Middle frontal gyrus (tissue), 1 donor: Measurements from ENCODE around the gene EFCAB5.
"Not testable (repeated sequence)": the region's sequence is repeated elsewhere in the genome, so short reads cannot be mapped to it uniquely, and the experiment has no call there.

ENCODE experiments used
- DNase-seq: peaks from one replicate; pipeline ENCODE4 v3.0.0-alpha.2; 2015; ENCODE audit warnings: low spot score; ENCODE audit errors: extremely low spot score

Gene EFCAB5

DNA sequence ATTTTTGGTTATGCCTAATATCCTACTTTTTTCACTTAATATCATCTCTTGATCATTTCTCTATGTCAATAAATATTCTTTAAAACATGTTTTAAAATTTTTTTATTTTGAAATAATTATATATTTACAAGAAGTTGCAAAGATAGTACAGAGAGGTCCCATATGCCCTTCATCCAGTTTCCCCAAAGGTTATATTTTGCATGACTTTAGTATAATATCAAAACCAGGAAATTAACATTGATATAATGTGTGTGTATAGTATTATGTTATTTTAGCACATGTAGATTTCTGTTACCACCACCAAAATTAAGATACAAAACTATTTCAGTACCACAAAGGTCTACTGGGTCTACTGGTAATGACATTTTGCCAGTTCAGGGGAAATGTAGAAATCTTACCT, 60.7 kb downstream of the EFCAB5 start:
- DNase-seq = no peak

DNA sequence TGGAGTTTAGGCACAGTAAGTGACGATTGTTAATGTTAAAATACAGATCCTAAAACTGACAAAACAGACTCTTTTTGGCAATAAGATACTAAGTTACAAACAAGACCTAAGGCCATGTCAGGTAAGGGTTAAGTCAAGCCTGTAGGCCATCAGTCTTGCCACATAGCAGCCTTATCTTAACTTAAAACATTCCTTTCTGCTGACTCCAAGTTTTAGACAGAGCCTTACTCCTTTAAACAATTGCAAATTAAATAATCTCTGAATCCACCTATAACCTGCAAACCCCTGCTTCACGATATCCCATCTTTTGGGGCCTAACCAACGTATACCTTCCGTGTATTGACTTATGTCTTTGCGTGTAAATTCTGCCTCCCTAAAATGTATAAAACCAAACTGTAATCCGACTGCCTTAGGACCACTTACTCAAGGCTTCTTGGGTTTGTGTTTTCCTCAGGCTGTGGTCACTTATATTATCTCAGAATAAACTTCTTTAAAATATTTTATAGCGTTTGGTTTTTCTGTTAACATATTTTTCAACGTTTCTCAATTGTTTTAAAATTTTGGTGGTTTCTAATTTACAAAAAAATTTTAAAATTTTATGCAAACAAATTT, 64.4 kb downstream of the EFCAB5 start:
- DNase-seq = no peak

- DNase-seq = not testable (repeated sequence)
These were observed 70.5 kb downstream of the EFCAB5 start for GRCh38 chr17:30011934-30012333.

- DNase-seq = no peak
These were observed 80.4 kb downstream of the EFCAB5 start for GRCh38 chr17:30021708-30022317.

DNA sequence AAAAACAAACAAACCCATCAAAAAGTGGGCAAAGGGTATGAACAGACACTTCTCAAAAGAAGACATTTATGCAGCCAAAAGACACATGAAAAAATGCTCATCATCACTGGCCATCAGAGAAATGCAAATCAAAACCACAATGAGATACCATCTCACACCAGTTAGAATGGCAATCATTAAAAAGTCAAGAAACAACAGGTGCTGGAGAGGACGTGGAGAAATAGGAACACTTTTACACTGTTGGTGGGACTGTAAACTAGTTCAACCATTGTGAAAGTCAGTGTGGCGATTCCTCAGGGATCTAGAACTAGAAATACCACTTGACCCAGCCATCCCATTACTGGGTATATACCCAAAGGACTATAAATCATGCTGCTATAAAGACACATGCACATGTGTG, 83.9 kb downstream of the EFCAB5 start:
- DNase-seq = not testable (repeated sequence)

DNA sequence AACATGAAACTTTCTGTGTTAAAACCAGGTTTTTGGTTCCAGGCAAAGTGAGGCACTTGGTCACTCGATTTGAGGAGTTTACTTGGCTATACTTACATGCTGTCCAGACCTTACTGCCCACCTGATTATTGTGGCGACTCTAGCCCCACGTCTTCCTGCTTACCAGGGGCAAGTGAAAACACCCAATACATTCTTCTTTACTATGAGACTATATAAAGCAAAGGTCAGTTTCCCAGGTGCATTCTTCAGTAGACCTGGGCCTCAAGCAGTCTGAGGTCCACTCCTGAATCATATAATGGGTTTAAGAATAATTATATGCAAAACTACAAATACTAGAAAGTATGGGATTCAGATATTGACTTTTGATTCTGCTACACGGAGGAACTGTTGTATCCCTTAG, 86.2 kb downstream of the EFCAB5 start:
- no peak for DNase-seq

- DNase-seq = no peak
These were observed 89.9 kb downstream of the EFCAB5 start for GRCh38 chr17:30031214-30031869.

DNA sequence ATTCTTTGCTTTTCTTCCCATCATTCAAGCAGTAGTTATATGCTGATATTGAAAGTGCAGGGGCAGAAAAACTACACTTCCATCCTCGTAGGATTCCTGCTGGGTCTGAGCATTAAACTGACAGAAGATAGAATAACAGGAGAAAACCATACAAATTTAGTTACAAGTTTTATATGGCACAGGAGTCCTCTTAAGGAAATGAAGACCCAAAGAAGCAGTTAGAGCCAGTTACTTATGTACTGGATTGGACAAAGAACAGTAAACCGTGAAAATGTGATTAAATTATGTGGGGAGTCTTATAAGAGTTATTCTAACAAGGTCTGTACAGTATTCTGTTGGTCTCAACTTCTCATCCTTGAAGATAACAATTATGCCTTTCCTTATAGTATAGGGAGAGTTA, 93.9 kb downstream of the EFCAB5 start:
- DNase-seq = no peak

GRCh38 chr17:30040719-30041518, 99.5 kb downstream of the EFCAB5 start:
- not testable (repeated sequence) for DNase-seq

- no peak for DNase-seq
These were observed 100.1 kb downstream of the EFCAB5 start for GRCh38 chr17:30041551-30041950.

- no peak for DNase-seq
These were observed 120.9 kb downstream of the EFCAB5 start for GRCh38 chr17:30062372-30062771.

GRCh38 chr17:30064738-30065137, 123.3 kb downstream of the EFCAB5 start:
- DNase-seq = no peak

DNA sequence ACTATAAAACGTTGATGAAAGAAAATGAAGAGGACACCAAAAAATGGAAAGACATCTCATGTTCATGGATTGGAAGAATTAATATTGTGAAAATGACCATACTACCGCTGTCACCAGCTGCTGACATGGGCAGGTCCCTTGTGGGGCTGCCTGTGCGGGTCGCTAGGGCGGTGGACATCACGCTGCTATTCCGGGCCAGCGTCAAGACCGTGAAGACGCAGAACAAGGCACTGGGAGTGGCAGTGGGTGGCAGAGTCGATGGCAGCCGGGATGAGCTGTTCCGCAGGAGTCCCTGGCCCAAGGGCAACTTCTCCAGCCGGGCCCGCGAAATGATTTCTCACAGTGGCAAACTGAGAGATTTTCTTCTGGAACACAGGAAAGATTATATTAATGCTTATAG, 127.0 kb downstream of the EFCAB5 start:
- DNase-seq = no peak

- DNase-seq = no peak
These were observed 132.8 kb downstream of the EFCAB5 start for GRCh38 chr17:30074254-30074653.

GRCh38 chr17:30074730-30075129, 133.3 kb downstream of the EFCAB5 start:
- DNase-seq = no peak

- DNase-seq = no peak
These were observed 141.3 kb downstream of the EFCAB5 start for GRCh38 chr17:30082773-30083172.

DNA sequence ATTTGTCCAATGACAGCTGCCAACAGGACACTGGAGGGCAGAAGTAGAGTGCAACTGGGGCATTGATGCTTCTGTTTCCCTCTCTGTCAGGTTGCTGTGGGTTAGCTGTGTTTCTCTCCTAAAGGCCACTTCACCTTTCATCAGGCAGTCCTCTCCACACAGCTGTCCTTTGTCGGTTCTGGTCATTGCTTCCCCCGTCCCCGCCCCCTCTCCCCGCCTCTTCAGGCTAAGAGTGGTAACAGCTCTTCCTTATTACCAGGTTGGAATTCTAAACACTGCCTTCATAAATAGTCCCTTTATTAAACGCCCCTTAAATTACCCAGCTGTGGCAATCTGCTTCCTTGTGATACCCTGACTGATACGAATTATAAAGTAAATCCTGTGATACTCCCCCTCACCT, 143.4 kb downstream of the EFCAB5 start:
- DNase-seq = no peak

DNA sequence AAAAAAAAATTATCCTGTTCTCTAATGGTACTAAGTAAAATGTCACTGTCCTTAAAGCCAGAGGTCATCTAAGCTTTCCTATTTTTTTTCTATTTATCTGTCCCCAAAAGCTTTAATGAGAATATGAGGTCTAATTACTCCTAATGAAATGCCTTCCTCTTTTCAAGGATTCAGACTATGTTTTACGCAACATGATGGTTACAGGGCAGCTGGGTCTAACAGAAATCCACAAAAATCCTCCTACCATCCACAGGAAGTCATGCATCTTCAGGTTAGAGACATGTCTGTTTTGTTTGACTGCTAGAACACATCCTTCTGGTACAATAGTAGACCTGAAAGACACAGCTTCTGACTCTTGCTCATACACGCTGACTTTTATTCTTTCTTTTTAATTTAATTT, 145.5 kb downstream of the EFCAB5 start:
- no peak for DNase-seq

DNA sequence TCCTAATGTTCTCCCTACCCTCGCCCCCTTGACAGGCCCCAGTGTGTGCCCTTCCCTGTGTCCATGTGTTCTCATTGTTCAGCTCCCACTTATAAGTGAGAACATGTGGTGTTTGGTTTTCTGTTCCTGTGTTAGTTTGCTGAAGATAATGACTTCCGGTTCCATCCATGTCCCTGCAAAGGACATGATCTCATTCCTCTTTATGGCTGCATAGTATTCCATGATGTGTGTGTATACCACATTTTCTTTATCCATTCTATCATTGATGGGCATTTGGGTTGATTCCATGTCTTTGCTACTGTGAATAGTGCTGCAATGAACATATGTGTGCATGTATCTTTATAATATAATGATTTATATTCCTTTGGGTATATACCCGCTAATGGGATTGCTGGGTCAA, 146.0 kb downstream of the EFCAB5 start:
- DNase-seq = not testable (repeated sequence)

DNA sequence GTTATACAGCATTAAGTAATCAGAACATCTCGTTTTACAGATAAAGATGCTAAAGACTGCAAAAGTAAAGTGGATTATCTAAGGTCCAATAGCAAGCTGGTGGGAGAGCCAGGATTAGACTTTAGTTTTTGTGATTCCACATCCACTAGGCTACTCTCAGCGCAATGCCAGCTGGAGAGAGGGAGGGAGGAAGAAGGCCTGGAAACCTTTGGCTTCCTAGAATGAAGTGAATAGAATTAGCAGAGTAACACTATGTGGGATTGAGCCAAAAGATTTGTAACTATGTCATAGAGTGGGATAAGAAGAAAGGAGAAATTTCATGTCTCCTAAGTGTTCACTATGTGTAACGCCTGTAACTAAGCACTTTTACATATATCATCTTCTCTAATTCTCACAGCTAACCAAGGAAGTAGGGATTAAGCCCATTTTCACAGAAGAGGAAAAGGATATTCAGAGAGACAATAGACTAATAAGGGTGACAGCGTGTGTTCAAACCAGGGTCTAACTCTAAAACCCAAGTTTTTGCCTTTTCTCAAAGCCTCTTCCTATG, 149.8 kb downstream of the EFCAB5 start:
- no peak for DNase-seq

DNA sequence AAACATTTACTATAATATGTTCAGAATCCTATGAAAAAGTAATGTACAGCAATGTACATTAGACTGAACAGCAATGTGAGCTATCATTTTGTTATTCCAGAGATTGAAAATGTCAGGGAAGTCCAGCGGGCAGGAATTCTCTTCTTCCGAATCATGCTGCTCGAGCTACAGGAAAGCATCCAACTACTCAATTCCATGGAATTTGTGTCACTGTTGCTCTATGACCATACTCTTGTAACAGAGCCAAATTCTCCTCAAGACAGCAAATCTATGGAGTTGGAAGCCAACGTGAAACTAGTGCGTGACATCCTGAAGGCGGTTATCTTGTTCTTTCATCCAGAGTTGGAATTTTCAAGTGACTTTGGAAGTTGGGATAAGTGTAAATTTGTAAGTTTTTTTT, 150.3 kb downstream of the EFCAB5 start:
- DNase-seq = no peak

GRCh38 chr17:30092886-30093285, 151.5 kb downstream of the EFCAB5 start:
- no peak for DNase-seq
